Esophagus squamous epithelium (tissue), 5 donors: ENCODE results near the gene IL22RA2. TPM values are rescaled to one million over a fixed set of nuclear protein-coding genes. Genes with fewer than 3 reads are reported as not detected.

Experiments used
- DNase-seq: peaks from one replicate; lab custom pipeline; 2025; lab: John Stamatoyannopoulos, UW
- H3K27ac ChIP-seq, 4 donors: fragments of 200-600 bp; sonication (generic); one replicate each; pipeline ENCODE4 v1.5.1; 2016 to 2019; ENCODE audit warnings: mild to moderate bottlenecking in 1 of 4
- H3K27me3 ChIP-seq, 4 donors: fragments of 200-600 bp; sonication (generic); 1 replicate in 3 of 4; 2 replicates in 1 of 4; pipeline versions ENCODE4 v1.5.1 to v1.6.0; 2017 to 2021; ENCODE audit warnings: antibody characterized with exemption in 1 of 4
- H3K36me3 ChIP-seq, 3 donors: fragments of 200-600 bp; sonication (generic); one replicate each; pipeline ENCODE4 v1.5.1; 2016 to 2019
- H3K4me1 ChIP-seq, 3 donors: fragments of 200-600 bp; sonication (generic); one replicate each; pipeline ENCODE4 v1.5.1; 2017 to 2019
- H3K4me3 ChIP-seq, 4 donors: fragments of 200-600 bp; sonication (generic); 1 replicate in 3 of 4; 2 replicates in 1 of 4; pipeline ENCODE4 v1.5.1; 2016 to 2019; ENCODE audit warnings: mild to moderate bottlenecking in 2 of 4, moderate library complexity in 1 of 4
- H3K9me3 ChIP-seq, 3 donors: fragments of 200-600 bp; sonication (generic); one replicate each; pipeline ENCODE4 v1.5.1; 2016 to 2019
- CTCF ChIP-seq, 6 experiments: fragments of 450-650 bp in 4 of 6; fragments of 200-600 bp in 2 of 6; sonication (generic) in 2 of 6; IDR thresholded peaks; one replicate each; pipeline ENCODE4 v1.5.1; 2016 to 2019; ENCODE audit warnings: antibody characterized with exemption in 6 of 6, mild to moderate bottlenecking in 4 of 6, moderate library complexity in 4 of 6
- POLR2A ChIP-seq, 4 donors: fragments of 450-650 bp; IDR thresholded peaks; one replicate each; pipeline ENCODE4 v1.6.1; 2017; ENCODE audit warnings: antibody characterized with exemption in 4 of 4, mild to moderate bottlenecking in 4 of 4, moderate library complexity in 3 of 4
- WGBS, 2 donors: methylation state at CpG; one replicate each; pipeline ENCODE4 v1.1.5; 2018; 5-methylcytosine and 5-hydroxymethylcytosine counted together
- intact Hi-C: fragments of 100-400 bp; cut with DNase I; formaldehyde crosslinking; loops from one replicate; pipeline ENCODE4 v1.15.0; 2022
- total RNA-seq, 4 donors: library from RNA; depleted of rRNA; stranded (reverse); fragments of >200 nt; gene quantifications; one replicate each; pipeline ENCODE4 v1.1.0, GENCODE V29; 2016
- donor health status: DM: yes; HTN: yes; CAD: no.

Gene IL22RA2
- total RNA-seq, result not detected

DNA sequence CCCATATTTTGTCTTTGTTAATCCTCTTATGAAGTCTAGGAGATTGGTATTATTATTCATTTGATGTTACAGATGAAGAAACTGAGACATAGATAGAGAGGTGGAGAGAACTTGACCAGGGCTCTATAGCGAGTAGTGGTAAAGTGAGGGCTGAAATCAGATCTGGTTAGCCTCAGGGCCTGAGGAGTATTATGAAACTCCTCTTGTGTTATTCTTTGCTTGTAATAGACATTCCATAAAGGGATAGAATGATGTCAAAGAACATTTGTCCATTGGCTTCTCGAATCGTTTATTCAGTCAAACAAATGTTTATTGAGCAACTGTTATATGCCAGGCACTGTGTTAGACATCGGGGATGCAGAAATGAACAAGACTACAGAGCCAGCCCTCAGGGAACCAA lies at the start of gene IL22RA2:
IL22RA2 (minus strand) TSS at position 144 of the 400 bp plus-strand sequence. CDS start 11,895 bp downstream, outside the sequence.
- 81 to 97% methylated on average over 4 of the region's 4 CpGs for WGBS, 2 donors
- no peak within 1 kb of the TSS for H3K4me3 ChIP-seq
- intact Hi-C loops, result no loop called here
- no peaks in the 10 kb centered on the region for H3K36me3 ChIP-seq
- peaks cover 0 to 6% (median 0%) of the 10 kb centered on the region in 3 donors for H3K4me1 ChIP-seq
- no peak for DNase-seq
- TF ChIP-seq POLR2A (IDR thresholded peaks at IDR 0.05) (no peak), CTCF (IDR thresholded peaks at IDR 0.05) (no peak)
- no peak within 1 kb of the TSS for H3K27ac ChIP-seq
- H3K27me3 ChIP-seq, result no peaks in the 10 kb centered on the region
- no peaks in the 10 kb centered on the region for H3K9me3 ChIP-seq

DNA sequence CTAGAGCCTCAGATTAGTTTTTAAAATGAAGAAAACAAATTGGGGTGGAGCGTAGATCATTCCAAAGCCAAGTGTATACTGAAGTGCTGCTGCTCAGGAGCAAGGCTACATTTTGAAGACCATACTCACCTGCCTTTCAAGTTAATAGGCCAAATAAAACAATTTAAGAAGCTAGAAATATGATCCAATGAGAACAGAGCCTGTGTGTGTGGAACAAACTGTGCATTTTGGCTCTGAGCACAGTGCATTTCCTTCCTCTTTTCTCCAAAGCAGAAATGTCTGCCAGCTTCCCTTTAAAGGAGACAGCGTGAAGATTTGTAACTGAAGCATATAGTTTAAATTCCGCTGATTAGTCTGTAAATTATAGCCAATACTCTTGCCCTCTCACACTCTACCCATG lies 48.9 kb upstream of the IL22RA2 start:
- no peaks in the 10 kb centered on the region for H3K36me3 ChIP-seq
- 50 to 63% methylated on average over 3 of the region's 3 CpGs for WGBS, 2 donors
- H3K4me3 ChIP-seq, result peak overlapping the region in 1 of 4 donors; percentile 16
- peaks cover 23 to 80% (median 37%) of the 10 kb centered on the region in 3 donors for H3K4me1 ChIP-seq
- peak overlapping the region; percentile 46 to 100 (median 74) for H3K27ac ChIP-seq
- H3K27me3 ChIP-seq, result no peaks in the 10 kb centered on the region
- intact Hi-C loops, result no loop called here
- TF ChIP-seq CTCF (IDR thresholded peaks at IDR 0.05), result no peak
- no peak for TF ChIP-seq POLR2A (IDR thresholded peaks at IDR 0.05)
- no peak for DNase-seq
- no peaks in the 10 kb centered on the region for H3K9me3 ChIP-seq

- peak overlapping the region; percentile 94 to 100 (median 99) for H3K27ac ChIP-seq
- intact Hi-C loops, result no loop called here
- H3K36me3 ChIP-seq, result no peaks in the 10 kb centered on the region
- 33 to 37% methylated on average over 5 to 6 of the region's 6 CpGs for WGBS, 2 donors
- H3K27me3 ChIP-seq, result no peaks in the 10 kb centered on the region
- no peak for DNase-seq
- TF ChIP-seq POLR2A (IDR thresholded peaks at IDR 0.05), result no peak
- no peaks in the 10 kb centered on the region for H3K9me3 ChIP-seq
- H3K4me1 ChIP-seq, result peaks cover 34 to 90% (median 50%) of the 10 kb centered on the region in 3 donors
- H3K4me3 ChIP-seq, result peak overlapping the region; percentile 84 to 97 (median 89)
Measured at GRCh38 chr6:137219664-137220252, 46.3 kb upstream of the IL22RA2 start.

GRCh38 chr6:137218917-137219663 lies 45.6 kb upstream of the IL22RA2 start, which contains the start of gene IFNGR1:
Gene IFNGR1, minus strand, starts transcription at chr6:137219385. Its CDS starts 58 bp downstream, at chr6:137219327.
- H3K36me3 ChIP-seq, result no peaks in the 10 kb centered on the region
- TF ChIP-seq POLR2A (IDR thresholded peaks at IDR 0.05) (peak in 3 of 4 donors; percentile 97 to 100 (median 98)), CTCF (IDR thresholded peaks at IDR 0.05) (peak in 1 of 6 experiments; percentile 7)
- H3K4me3 ChIP-seq, result peak within 1 kb of the TSS; percentile 84 to 97 (median 89)
- no peaks in the 10 kb centered on the region for H3K9me3 ChIP-seq
- 0 to 1% methylated on average over 15 to 17 of the region's 64 CpGs for WGBS, 2 donors
- intact Hi-C loops, result no loop called here
- no peaks in the 10 kb centered on the region for H3K27me3 ChIP-seq
- H3K4me1 ChIP-seq, result peaks cover 34 to 90% (median 47%) of the 10 kb centered on the region in 3 donors
- DNase-seq, result peak; percentile 73
- H3K27ac ChIP-seq, result peak within 1 kb of the TSS; percentile 94 to 100 (median 99)

- no peaks in the 10 kb centered on the region for H3K27me3 ChIP-seq
- H3K36me3 ChIP-seq, result no peaks in the 10 kb centered on the region
- peak overlapping the region; percentile 94 to 100 (median 99) for H3K27ac ChIP-seq
- no peak for TF ChIP-seq CTCF (IDR thresholded peaks at IDR 0.05)
- TF ChIP-seq POLR2A (IDR thresholded peaks at IDR 0.05), result peak in 1 of 4 donors; percentile 7
- no peak for DNase-seq
- WGBS, 2 donors, result 0% methylated on average over 11 to 13 of the region's 13 CpGs
- H3K9me3 ChIP-seq, result no peaks in the 10 kb centered on the region
- peak overlapping the region; percentile 84 to 97 (median 89) for H3K4me3 ChIP-seq
- H3K4me1 ChIP-seq, result peaks cover 33 to 90% (median 48%) of the 10 kb centered on the region in 3 donors
- intact Hi-C loops, result no loop called here
Measured at GRCh38 chr6:137218473-137218916, 45.1 kb upstream of the IL22RA2 start.
